ENCODE results near the gene TBC1D14.
"Not testable (repeated sequence)": the region's sequence is repeated elsewhere in the genome, so short reads cannot be mapped to it uniquely, and the experiment has no call there.

Gene TBC1D14

GRCh38 chr4:6909113-6909969 is at the start of gene TBC1D14:
Gene TBC1D14 (plus strand): TSS chr4:6909826. CDS start chr4:6923390, 13,564 bp downstream.
- DNase-seq: peak; percentile 71

GRCh38 chr4:6868386-6868785 is 41.2 kb upstream of the TBC1D14 start:
- no peak for DNase-seq

GRCh38 chr4:6869944-6870343 is 39.7 kb upstream of the TBC1D14 start:
- no peak for DNase-seq

GRCh38 chr4:6873291-6873690 is 36.3 kb upstream of the TBC1D14 start:
- DNase-seq: no peak

- no peak for DNase-seq
These were observed 35.7 kb upstream of the TBC1D14 start for GRCh38 chr4:6873792-6874461.

- no peak for DNase-seq
These were observed 34.6 kb upstream of the TBC1D14 start for GRCh38 chr4:6874981-6875380.

- no peak for DNase-seq
These were observed 34.2 kb upstream of the TBC1D14 start for GRCh38 chr4:6875431-6875831.

GRCh38 chr4:6876440-6876839 is 33.2 kb upstream of the TBC1D14 start:
- no peak for DNase-seq

GRCh38 chr4:6877067-6877466 is 32.6 kb upstream of the TBC1D14 start:
- DNase-seq: no peak

- no peak for DNase-seq
These were observed 31.1 kb upstream of the TBC1D14 start for GRCh38 chr4:6878451-6879059.

- no peak for DNase-seq
These were observed 28.9 kb upstream of the TBC1D14 start for GRCh38 chr4:6880691-6881090.

GRCh38 chr4:6881908-6882307 is 27.7 kb upstream of the TBC1D14 start:
- no peak for DNase-seq

GRCh38 chr4:6884341-6884870 is 25.2 kb upstream of the TBC1D14 start:
- no peak for DNase-seq

GRCh38 chr4:6885953-6886557 is 23.6 kb upstream of the TBC1D14 start:
- DNase-seq: peak; percentile 10

- no peak for DNase-seq
These were observed 22.7 kb upstream of the TBC1D14 start for GRCh38 chr4:6886886-6887285.

GRCh38 chr4:6887591-6888371 is 21.8 kb upstream of the TBC1D14 start:
- no peak for DNase-seq

- DNase-seq: no peak
These were observed 21.0 kb upstream of the TBC1D14 start for GRCh38 chr4:6888506-6889071.

GRCh38 chr4:6889101-6889735 is 20.4 kb upstream of the TBC1D14 start:
- DNase-seq: no peak

GRCh38 chr4:6889736-6890324 is 19.8 kb upstream of the TBC1D14 start:
- no peak for DNase-seq

GRCh38 chr4:6890358-6890757 is 19.3 kb upstream of the TBC1D14 start:
- DNase-seq: no peak

- DNase-seq: not testable (repeated sequence)
These were observed 18.7 kb upstream of the TBC1D14 start for GRCh38 chr4:6890971-6891370.

All from NCI-H2171 (cell line).